GM20000 (cell line): Measurements from ENCODE around the gene FLAD1.

Experiments
- DNase-seq: peaks from one replicate; pipeline ENCODE4 v3.0.0; 2012; ENCODE audit warnings: low spot score
- CTCF ChIP-seq: IDR thresholded peaks from 2 replicates; pipeline ENCODE4 v1.5.1; 2012; ENCODE audit warnings: mild to moderate bottlenecking, control low read depth; ENCODE audit errors: extremely low read depth, missing control alignments

The FLAD1 gene

GRCh38 chr1:155035936-155036335, 52.8 kb downstream of the FLAD1 start:
- TF ChIP-seq CTCF: no peak

GRCh38 chr1:155037043-155037442, 53.9 kb downstream of the FLAD1 start:
- no peak for TF ChIP-seq CTCF
- DNase-seq: no peak

More at GRCh38 chr1:155035936-155036335, 52.8 kb downstream of the FLAD1 start:
- DNase-seq: no peak

- no peak for DNase-seq
- no peak for TF ChIP-seq CTCF
These were observed 54.8 kb downstream of the FLAD1 start for GRCh38 chr1:155037851-155038441.

- TF ChIP-seq CTCF: no peak
- DNase-seq: no peak
These were observed 55.6 kb downstream of the FLAD1 start for GRCh38 chr1:155038602-155039307.

- DNase-seq: no peak
- no peak for TF ChIP-seq CTCF
These were observed 56.1 kb downstream of the FLAD1 start for GRCh38 chr1:155039308-155039669.

- no peak for TF ChIP-seq CTCF
- no peak for DNase-seq
These were observed 57.4 kb downstream of the FLAD1 start for GRCh38 chr1:155040358-155041093.
